PC-3 (cell line): Measurements from ENCODE around the gene WNT7A. TPM values are rescaled to one million over a fixed set of nuclear protein-coding genes. Genes with fewer than 3 reads are reported as not detected.

Experiments
- ATAC-seq: fragments of 200-7000 bp; cut with Tn5 transposase; 2 replicates; pipeline ENCODE4 v1.9.1; 2020; ENCODE audit warnings: mild to moderate bottlenecking, moderate library complexity
- BruUV-seq: library from RNA; stranded (reverse); fragments of 400-500 nt; replicated peaks from 2 replicates; lab custom pipeline; 2021; lab: Mats Ljungman, UMichigan
- CTCF ChIA-PET: fragments of 300-600 bp; sonication (Branson Sonifier 250); formaldehyde crosslinking; loops from one replicate; lab custom pipeline; 2022; ENCODE audit warnings: antibody characterized with exemption; lab: Charles Lee
- POLR2A ChIA-PET: fragments of 300-600 bp; sonication (Branson Sonifier 250); formaldehyde crosslinking; loops from one replicate; lab custom pipeline; 2022; ENCODE audit warnings: antibody characterized with exemption; ENCODE audit not compliant: unreplicated experiment; lab: Charles Lee
- DNase-seq: peaks from one replicate; pipeline ENCODE4 v3.0.0-alpha.2; 2015
- H2AFZ ChIP-seq: fragments of 300-600 bp; sonication (generic); 2 replicates; pipeline ENCODE4 v1.6.0; 2016; ENCODE audit warnings: antibody characterized with exemption, low read length
- H3F3A ChIP-seq: fragments of 300-600 bp; sonication (generic); one replicate; pipeline ENCODE4 v1.6.0; 2017; ENCODE audit warnings: antibody characterized with exemption, low read length, control low read depth, mild to moderate bottlenecking; ENCODE audit not compliant: unreplicated experiment
- H3K27ac ChIP-seq: fragments of 300-600 bp; sonication (generic); 2 replicates; pipeline ENCODE4 v1.5.1; 2016; ENCODE audit warnings: mild to moderate bottlenecking, low read length
- H3K27me3 ChIP-seq: fragments of 300-600 bp; sonication (generic); 2 replicates; pipeline ENCODE4 v1.6.1; 2016; ENCODE audit warnings: low read length, mixed read lengths
- H3K36me3 ChIP-seq: fragments of 300-600 bp; sonication (generic); 2 replicates; pipeline ENCODE4 v1.6.1; 2016; ENCODE audit warnings: low read depth, mixed run types, low read length, mixed read lengths
- H3K4me1 ChIP-seq: fragments of 300-600 bp; sonication (generic); 2 replicates; pipeline ENCODE4 v1.5.1; 2016; ENCODE audit warnings: low read length; ENCODE audit not compliant: insufficient read depth
- H3K4me2 ChIP-seq: fragments of 300-600 bp; sonication (generic); 2 replicates; pipeline ENCODE4 v1.6.0; 2016; ENCODE audit warnings: low read length
- H3K4me3 ChIP-seq: fragments of 300-600 bp; sonication (generic); 2 replicates; pipeline ENCODE4 v1.5.1; 2016; ENCODE audit warnings: mild to moderate bottlenecking, low read length, mixed read lengths
- H3K79me2 ChIP-seq: fragments of 300-600 bp; sonication (generic); 2 replicates; pipeline ENCODE4 v1.6.1; 2017; ENCODE audit warnings: low read length, mixed read lengths
- H3K9ac ChIP-seq: fragments of 300-600 bp; sonication (generic); 2 replicates; pipeline ENCODE4 v1.6.0; 2016; ENCODE audit warnings: mild to moderate bottlenecking, low read length
- H3K9me2 ChIP-seq: fragments of 300-600 bp; sonication (generic); replicated peaks from 2 replicates; pipeline ENCODE4 v1.6.1; 2016; ENCODE audit warnings: mixed run types, low read length, mixed read lengths
- H3K9me3 ChIP-seq: fragments of 300-600 bp; sonication (generic); 2 replicates; pipeline ENCODE4 v1.6.1; 2016; ENCODE audit warnings: low read length, mixed read lengths
- H4K20me1 ChIP-seq: fragments of 300-600 bp; sonication (generic); 2 replicates; pipeline ENCODE4 v1.6.1; 2016; ENCODE audit warnings: low read length, mixed read lengths
- CTCF ChIP-seq: fragments of 300-600 bp; sonication (generic); conservative IDR thresholded peaks from 2 replicates; pipeline ENCODE4 v1.5.1; 2017; ENCODE audit warnings: antibody characterized with exemption, low read depth, mild to moderate bottlenecking, low read length
- EZH2 ChIP-seq: fragments of 300-600 bp; sonication (generic); IDR thresholded peaks from one replicate; pipeline ENCODE4 v1.6.1; 2017; ENCODE audit warnings: antibody characterized with exemption, mild to moderate bottlenecking, low read length; ENCODE audit not compliant: unreplicated experiment
- EZH2phosphoT487 ChIP-seq: fragments of 300-600 bp; sonication (generic); IDR thresholded peaks from 2 replicates; pipeline ENCODE4 v1.6.1; 2018; ENCODE audit warnings: mild to moderate bottlenecking, antibody characterized with exemption, low read length, borderline replicate concordance
- intact Hi-C: fragments of 100-400 bp; cut with micrococcal nuclease; formaldehyde crosslinking; loops from 2 replicates; pipeline ENCODE4 v1.9.0; 2023
- total RNA-seq: library from RNA; depleted of rRNA; stranded (reverse); fragments of >200 nt; gene quantifications from 2 replicates; pipeline ENCODE4 v1.2.3, GENCODE V29; 2014

The WNT7A gene
- total RNA-seq, 1 experiment from 2014 or later, result 16.2 TPM

DNA sequence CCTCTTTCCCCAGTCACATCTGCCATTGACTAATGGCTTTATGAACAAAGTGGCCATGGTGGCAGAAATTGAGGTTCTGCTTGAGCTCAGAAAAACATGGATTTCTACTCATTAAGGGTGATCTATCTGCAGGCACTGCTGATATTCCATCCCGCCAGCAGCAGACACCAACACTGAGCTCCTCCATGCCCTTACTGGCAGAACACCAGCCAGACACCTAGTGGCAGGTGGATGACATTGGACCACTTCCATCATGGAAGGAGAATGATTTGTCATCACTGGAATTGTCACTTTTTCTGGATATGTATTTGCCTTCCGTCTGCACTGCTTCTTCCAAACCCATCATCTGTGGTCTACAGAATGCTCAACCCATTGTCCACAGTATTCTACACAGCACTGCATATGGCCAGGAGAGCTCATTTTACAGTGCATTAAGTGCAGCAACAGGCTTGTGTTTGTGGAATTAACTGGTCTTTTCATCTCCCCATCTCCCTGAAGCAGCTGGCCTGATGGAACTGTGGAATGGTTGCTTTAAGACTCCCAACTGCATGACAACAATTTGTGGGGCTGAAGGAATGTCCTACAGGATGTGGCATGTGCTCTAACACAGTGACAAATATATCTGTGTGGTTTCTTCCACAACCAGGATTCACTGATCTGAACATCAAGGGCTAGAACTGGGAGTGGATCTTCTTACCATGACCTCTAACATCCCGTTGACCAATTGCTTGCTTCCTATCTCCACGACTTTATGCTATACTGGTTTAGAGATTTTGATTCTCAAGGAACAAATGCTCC, 103.4 kb downstream of the WNT7A start:
- TF ChIP-seq CTCF, result peak; percentile 31; the same call in 1 of the 2 replicates
- no peak for TF ChIP-seq EZH2
- no TSS peak for BruUV-seq
- ChIA-PET CTCF (interaction anchor here (0.5 to 1.0 kb wide), 2 partner anchors 23 to 230 kb away, joined by 3 to 5 read pairs; no protein-coding TSS in a partner anchor), POLR2A (no interaction called here)
- Histone ChIP-seq H3K36me3 (no peaks in the 10 kb centered on the region), H4K20me1 (no peaks in the 10 kb centered on the region), H3K9ac (no peak overlapping the region), H3K79me2 (no peaks in the 10 kb centered on the region), H3K4me1 (no peaks in the 10 kb centered on the region), H3K9me3 (no peaks in the 10 kb centered on the region), H3K27me3 (no peaks in the 10 kb centered on the region), H2AFZ (no peak overlapping the region), H3K4me2 (no peak overlapping the region), H3K4me3 (no peak overlapping the region), H3F3A (no peaks in the 10 kb centered on the region), H3K27ac (no peak overlapping the region), H3K9me2 (no peaks in the 10 kb centered on the region)
- ATAC-seq, result no peak
- intact Hi-C loops, result no loop called here
- no peak for DNase-seq

- Histone ChIP-seq H3K4me3 (no peak overlapping the region), H3K27ac (no peak overlapping the region), H3K4me2 (no peak overlapping the region), H3K9me2 (no peaks in the 10 kb centered on the region), H4K20me1 (no peaks in the 10 kb centered on the region), H3K4me1 (peaks cover 8% of the 10 kb centered on the region), H3F3A (no peaks in the 10 kb centered on the region), H3K36me3 (no peaks in the 10 kb centered on the region), H3K79me2 (no peaks in the 10 kb centered on the region), H3K27me3 (no peaks in the 10 kb centered on the region), H2AFZ (no peak overlapping the region), H3K9me3 (no peaks in the 10 kb centered on the region), H3K9ac (no peak overlapping the region)
- DNase-seq, result no peak
- no TSS peak for BruUV-seq
- POLR2A ChIA-PET, result no interaction called here
- intact Hi-C loops, result no loop called here
- TF ChIP-seq EZH2 (no peak), CTCF (no peak), EZH2phosphoT487 (no peak)
- CTCF ChIA-PET, result interaction anchor here (0.5 kb wide), 1 partner anchor 341 kb away, joined by 5 read pairs; no protein-coding TSS in a partner anchor
- ATAC-seq, result no peak
Observed at GRCh38 chr3:13772885-13773745, 106.8 kb downstream of the WNT7A start.
